Breast epithelium (tissue), 3 donors: Measurements from ENCODE around the gene RAD51D.

Experiments used
- POLR2A ChIP-seq: fragments of 450-650 bp; IDR thresholded peaks from one replicate; pipeline ENCODE4 v1.6.1; 2016; ENCODE audit warnings: antibody characterized with exemption, mild to moderate bottlenecking, moderate library complexity
- POLR2AphosphoS5 ChIP-seq, 3 donors: sonication (generic); formaldehyde crosslinking; IDR thresholded peaks; one replicate each; pipeline ENCODE4 v1.6.1; 2017; ENCODE audit warnings: antibody characterized with exemption in 3 of 3
- TF ChIP-seq, protein P1 (sequence below), 3 donors: fragments of 450-650 bp; IDR thresholded peaks; one replicate each; pipeline ENCODE4 v1.5.1; 2016 to 2017; ENCODE audit warnings: antibody characterized with exemption in 3 of 3, mild to moderate bottlenecking in 3 of 3, moderate library complexity in 3 of 3

DNA sequence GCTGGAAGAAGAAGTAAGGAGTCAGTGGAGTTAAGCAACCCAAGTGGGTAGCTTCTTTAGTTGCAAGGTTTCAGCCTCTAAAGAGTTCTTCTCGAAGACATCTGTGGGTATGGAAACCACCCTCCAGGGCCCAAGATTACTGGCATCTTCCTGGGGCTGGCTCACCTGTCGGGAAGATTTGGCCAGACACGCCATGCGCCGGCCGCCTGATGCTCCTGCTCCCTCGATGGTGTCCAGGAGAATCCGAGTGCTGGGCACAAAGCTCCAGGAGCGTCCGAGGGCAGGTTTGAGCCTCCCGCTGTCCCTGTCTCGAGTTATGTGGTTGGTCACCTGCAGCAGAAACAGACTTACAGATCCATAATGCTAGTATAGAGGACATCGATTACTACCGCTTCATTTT lies 18.6 kb downstream of the RAD51D start:
- TF ChIP-seq, protein P1, sequence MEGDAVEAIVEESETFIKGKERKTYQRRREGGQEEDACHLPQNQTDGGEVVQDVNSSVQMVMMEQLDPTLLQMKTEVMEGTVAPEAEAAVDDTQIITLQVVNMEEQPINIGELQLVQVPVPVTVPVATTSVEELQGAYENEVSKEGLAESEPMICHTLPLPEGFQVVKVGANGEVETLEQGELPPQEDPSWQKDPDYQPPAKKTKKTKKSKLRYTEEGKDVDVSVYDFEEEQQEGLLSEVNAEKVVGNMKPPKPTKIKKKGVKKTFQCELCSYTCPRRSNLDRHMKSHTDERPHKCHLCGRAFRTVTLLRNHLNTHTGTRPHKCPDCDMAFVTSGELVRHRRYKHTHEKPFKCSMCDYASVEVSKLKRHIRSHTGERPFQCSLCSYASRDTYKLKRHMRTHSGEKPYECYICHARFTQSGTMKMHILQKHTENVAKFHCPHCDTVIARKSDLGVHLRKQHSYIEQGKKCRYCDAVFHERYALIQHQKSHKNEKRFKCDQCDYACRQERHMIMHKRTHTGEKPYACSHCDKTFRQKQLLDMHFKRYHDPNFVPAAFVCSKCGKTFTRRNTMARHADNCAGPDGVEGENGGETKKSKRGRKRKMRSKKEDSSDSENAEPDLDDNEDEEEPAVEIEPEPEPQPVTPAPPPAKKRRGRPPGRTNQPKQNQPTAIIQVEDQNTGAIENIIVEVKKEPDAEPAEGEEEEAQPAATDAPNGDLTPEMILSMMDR (IDR thresholded peaks at IDR 0.05) = no peak
- TF ChIP-seq POLR2A = no peak
- TF ChIP-seq POLR2AphosphoS5 (IDR thresholded peaks at IDR 0.05) = no peak
